DMS53 treated with DMSO at 0.1 percent for 48 hours (cell line): ENCODE results near the gene TMBIM4.
"Not testable (repeated sequence)": the region's sequence is repeated elsewhere in the genome, so short reads cannot be mapped to it uniquely, and the experiment has no call there.

Experiments used
- DNase-seq: peaks from one replicate; lab custom pipeline; 2025; ENCODE audit not compliant: unreplicated experiment; lab: John Stamatoyannopoulos, UW

Gene TMBIM4

GRCh38 chr12:66169221-66170170 is at the start of gene TMBIM4:
Gene TMBIM4, minus strand, starts transcription at chr12:66169996. Its CDS starts 45 bp downstream, at chr12:66169951.
- peak; percentile 89 for DNase-seq

GRCh38 chr12:66217342-66217917 is 47.6 kb upstream of the TMBIM4 start:
- no peak for DNase-seq

GRCh38 chr12:66213011-66213410 is 43.2 kb upstream of the TMBIM4 start:
- not testable (repeated sequence) for DNase-seq

- not testable (repeated sequence) for DNase-seq
These were observed 41.8 kb upstream of the TMBIM4 start for GRCh38 chr12:66211573-66211972.

GRCh38 chr12:66210840-66211239 is 41.0 kb upstream of the TMBIM4 start:
- no peak for DNase-seq

GRCh38 chr12:66206141-66206540 is 36.3 kb upstream of the TMBIM4 start:
- no peak for DNase-seq

- DNase-seq: no peak
These were observed 34.0 kb upstream of the TMBIM4 start for GRCh38 chr12:66203820-66204219.

GRCh38 chr12:66199831-66200509 is 30.2 kb upstream of the TMBIM4 start:
- DNase-seq: no peak

GRCh38 chr12:66199141-66199540 is 29.3 kb upstream of the TMBIM4 start:
- DNase-seq: no peak

- no peak for DNase-seq
These were observed 27.7 kb upstream of the TMBIM4 start for GRCh38 chr12:66197495-66197921.

GRCh38 chr12:66196806-66197205 is 27.0 kb upstream of the TMBIM4 start:
- no peak for DNase-seq

- DNase-seq: no peak
These were observed 25.4 kb upstream of the TMBIM4 start for GRCh38 chr12:66195242-66195641.

- no peak for DNase-seq
These were observed 24.3 kb upstream of the TMBIM4 start for GRCh38 chr12:66194122-66194521.

GRCh38 chr12:66191547-66192126 is 21.8 kb upstream of the TMBIM4 start:
- peak; percentile 92 for DNase-seq

GRCh38 chr12:66190519-66191370 is 20.9 kb upstream of the TMBIM4 start:
- peak; percentile 41 for DNase-seq

- DNase-seq: no peak
These were observed 20.1 kb upstream of the TMBIM4 start for GRCh38 chr12:66189889-66190288.

GRCh38 chr12:66189486-66189843 is 19.7 kb upstream of the TMBIM4 start:
- DNase-seq: no peak

GRCh38 chr12:66188584-66189485 is 19.0 kb upstream of the TMBIM4 start, which contains the start of gene IRAK3:
Gene IRAK3, plus strand, starts transcription at chr12:66189214. Its CDS starts 86 bp downstream, at chr12:66189300.
- DNase-seq: peak; percentile 14

- DNase-seq: no peak
These were observed 18.0 kb upstream of the TMBIM4 start for GRCh38 chr12:66187821-66188220.
